Measurements from ENCODE around the gene KCNK10.
A peak's percentile ranks its signal among the peaks of the same experiment; 100 is the strongest.

KCNK10 gene

DNA sequence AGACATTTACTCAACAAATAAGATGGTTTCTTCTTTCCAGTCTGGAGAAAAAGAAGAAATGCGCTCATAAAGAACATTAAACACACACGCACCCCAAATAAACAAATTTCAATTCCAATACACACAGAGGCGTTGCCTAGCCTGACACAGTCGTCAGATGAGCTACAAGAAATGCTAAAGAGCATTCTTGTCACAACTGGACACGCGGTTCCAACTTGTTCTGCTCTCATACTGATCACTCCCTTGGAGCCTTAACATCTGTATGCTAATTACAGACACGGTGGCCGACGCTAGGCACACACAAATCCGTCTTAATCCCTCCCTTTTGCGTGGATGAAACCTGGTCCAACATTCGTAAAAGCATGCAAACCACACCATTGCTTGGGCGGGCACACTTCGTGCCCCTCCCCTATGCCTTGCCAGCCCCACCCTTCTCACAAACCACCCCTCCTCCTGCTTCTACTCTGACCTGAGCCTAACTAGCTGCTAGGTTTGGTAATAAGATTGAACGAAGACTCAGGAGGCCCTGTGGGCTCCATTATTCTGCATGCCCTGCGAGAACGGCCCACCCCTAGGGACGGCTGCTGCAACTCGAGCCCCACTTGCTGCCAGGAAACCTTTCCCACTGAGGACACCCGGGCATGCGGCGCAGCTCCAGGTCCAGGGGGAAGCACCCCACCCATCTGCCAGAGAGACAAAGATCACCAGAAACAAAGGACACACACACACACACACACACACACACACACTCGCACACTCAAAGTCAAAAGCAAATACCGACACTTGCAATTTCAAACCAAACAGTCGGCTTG is 1.2 kb downstream of the KCNK10 start:
- peak; percentile 19 for DNase-seq

DNA sequence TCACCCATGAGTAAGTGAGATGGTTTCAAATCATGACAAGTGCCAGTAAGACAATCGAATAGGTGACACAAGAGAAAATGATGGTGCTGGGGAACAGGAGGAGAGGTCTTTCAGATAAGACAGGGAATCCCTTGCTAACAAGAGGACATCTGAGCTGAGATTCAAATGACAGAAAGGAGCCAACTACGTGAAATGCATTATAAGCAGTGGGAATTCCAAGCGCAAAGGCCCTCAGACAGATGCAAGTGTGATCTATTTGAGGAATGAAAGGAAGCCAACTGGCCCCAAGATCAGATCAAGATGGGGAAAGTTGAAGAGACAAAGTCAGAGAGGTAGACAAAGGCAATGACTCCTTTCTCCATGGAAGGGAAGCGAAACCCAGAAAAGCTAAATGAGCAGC is 4.7 kb downstream of the KCNK10 start:
- DNase-seq, result no peak

DNA sequence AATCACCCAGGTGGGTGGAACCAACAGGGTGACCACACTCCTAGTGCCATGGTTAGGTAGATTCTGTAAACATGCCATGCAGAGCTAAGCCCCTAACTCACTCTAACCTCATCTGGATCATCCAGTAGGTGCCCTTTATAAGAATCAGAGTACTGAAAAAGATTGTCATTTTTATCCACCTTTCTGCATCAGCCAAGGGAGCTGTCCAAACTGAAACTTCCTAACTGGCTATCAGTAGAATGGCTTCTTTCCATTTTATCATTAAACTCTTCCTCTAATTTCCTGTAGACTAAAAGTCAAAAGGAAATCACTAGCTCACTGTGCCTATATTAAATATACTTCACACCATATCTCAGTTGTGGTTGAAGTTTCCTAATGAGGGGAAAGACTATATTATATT is 6.5 kb downstream of the KCNK10 start:
- no peak for DNase-seq

DNA sequence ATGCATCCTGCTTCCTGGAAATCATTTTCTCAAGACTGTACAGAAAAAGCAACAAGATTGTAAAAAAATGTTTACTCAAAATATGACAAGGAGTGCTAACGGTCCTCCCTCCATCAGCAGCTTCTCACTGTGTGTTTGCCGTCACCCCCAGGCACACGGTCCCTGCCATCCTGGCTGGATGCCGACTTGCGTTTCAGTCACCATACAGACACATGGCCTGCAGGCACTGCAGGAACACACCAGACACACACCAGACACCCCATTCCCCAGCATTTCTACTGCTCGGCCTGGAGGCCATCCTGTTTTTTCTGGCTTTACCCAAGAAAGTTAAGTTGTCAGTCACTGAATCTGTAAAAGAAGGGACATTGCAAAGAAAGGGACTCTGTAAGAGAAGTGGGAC is 10.8 kb downstream of the KCNK10 start:
- no peak for DNase-seq

DNA sequence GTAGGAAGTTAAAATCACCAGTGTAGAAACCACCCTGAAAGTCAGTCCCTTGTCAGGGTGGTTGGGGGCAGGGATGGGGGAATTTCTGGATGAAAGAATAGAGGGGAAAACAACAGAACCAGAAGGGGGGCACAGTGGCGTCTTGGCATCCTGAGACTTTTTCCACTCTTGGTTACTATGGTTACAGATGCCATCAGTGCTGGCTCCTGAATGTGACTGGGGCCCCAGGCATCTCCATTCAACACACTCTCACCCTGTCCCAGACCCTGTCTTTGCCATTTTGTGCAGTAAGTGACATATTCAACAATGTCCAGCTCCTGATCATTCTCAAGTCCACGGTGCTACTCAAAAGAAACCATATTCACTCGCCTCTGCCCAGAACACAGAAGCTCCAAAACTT is 11.3 kb downstream of the KCNK10 start:
- no peak for DNase-seq

DNA sequence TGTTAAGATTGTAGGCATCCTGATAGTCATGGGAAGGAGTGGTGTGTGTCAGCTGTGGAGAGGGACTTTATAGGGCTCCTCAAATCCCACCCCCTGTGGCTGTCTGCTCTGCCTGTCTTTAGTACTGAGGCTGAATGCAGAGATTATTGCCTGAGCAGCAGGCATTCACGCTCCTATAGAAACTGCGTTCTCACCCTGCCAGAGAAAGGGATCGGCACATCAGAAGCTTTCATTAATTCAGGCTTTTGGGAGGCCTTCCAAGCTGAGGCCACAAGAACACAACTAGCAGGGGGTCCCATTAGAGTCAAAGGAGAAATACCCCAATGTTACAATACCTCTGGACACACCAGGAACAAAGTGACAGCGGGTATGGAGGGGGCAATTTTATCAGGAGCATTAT is 12.6 kb downstream of the KCNK10 start:
- no peak for DNase-seq

DNA sequence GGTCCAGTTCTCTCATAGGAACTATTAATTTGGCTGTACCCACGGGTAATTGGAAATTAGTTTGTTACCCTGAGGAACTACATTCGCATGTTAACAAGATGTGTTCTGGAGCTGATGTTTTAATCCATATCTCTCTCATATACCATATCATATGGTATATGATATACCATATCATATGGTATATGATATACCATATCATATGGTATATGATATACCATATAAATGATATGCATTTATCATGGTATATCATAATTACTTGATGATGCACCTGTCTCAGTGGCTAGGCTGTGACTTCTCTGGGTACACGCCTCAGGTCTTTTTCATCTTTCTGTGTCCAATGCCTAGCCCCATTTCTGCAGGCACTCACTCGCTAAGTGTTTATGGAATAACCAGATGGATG is 13.0 kb downstream of the KCNK10 start:
- DNase-seq, result no peak

DNA sequence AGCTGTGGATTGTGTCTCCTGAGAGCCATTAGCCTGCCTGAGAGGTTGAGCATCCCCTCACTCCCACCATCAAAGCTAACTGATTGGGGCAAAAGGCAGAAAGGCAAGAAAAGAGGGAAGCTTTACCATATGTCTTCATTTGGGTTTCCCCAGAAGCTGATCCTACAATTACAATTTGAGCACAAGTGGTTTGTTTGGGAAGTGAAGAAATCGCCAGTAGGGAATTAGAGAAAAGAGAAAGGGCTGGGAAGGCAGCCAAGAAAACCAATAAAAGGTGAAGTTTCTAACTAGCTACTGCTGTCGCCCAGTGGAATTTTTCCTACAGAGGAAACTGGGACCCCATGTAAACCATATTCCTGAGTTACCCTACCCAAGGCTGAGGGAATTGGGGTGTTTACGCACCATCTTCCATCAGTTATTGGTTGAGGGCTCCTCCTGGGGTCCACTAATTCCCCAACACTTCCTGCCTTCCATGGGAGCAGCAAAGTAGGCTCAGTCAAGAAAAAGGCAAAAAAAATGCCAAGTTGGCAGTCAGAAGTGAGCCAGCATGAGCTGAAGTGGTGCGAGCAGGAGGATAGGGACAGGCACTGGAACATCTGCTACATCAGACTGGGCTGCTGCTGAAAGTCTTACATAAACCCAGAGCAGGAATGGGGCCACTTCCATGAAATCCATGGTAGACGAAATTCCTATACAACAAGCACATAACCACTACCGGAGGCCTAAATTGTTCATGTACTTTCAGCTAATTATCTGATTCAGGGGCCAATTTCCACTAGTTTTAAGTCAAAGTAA is 17.3 kb downstream of the KCNK10 start:
- no peak for DNase-seq

DNA sequence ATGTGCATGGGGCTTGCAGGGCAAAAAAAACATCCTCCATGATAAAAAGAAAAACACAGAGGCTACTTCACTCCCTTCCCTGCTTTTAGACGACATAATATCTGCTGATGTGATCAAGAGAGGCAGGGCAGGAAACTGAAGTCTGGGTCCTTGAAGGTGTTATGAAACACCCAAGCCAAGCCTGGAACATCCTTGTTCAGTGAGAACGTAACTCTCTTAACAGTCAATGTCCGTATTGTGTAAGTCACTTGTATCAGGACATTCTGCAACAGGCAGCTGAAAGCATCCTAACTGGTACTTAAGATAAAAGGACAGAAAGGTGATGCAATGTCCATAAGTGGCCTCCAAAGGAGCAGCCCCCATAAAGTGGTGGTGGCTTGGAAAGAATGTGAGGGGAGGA is 20.0 kb downstream of the KCNK10 start:
- DNase-seq, result no peak

DNA sequence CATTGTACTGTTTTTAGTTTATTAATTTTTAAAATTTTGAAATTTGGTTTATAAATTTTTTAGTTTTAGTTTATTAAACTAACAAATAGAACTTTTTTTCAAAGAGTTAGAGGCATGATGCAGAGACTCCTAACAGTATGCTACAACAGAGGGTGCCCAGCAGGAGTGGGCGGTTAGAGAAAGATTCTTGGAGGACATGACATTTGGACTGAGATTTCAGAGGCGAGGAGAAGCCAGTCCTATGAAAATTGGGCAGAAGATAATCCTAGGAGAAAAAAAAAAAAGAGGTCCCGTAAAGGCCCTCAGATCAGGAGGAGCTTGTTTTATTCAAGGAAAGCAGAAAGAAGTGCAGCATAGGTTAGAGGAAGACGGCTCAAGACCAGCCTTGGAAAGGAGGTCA is 21.7 kb downstream of the KCNK10 start:
- DNase-seq, result no peak

DNA sequence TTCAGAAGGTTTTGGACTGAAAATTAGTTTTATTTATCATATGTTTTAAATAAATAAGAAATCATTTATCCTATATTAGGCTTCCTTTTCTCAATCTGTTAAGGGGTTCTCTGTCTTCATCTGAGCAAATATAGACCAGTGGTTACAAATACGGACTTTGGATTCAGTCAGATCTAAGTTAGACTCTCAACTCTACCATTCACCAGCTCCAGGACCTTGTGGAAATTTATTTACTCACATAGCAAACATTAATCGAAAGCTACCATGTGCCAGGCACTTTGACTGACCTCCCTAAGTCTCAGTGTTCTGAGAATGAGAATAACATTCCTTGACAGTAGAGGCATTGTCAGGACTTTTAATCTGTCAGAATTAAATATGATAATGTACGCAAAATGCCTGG is 22.3 kb downstream of the KCNK10 start:
- DNase-seq, result no peak

DNA sequence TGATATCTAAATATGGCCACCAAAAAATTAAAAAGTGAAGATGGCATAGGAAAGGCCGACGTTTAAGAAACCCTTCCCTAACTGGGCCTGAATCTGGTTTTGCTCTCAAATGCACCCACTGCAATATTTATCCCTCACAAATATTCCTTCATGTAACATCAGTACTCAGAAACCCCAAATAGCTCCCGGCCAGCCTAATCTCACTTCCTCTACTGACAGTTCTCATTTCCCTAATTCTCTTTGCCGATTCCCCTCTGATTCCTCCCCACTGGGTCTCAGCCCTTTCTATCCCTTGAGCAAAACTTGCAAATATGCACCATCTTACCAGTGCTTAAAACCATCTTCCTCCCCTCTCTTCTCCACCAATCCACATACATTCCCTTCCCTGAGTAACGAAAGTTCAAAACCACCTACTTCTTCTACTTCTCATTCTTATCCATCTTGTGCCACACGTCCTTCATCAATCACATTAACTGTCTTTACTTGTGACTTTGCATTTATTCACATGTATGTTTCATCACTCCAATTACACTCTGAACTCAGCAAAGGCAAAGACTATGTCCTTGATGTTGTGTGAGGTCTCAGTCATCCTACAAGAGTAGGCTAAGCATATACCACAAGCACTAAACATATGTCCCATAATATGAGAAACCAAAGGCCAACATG is 23.1 kb downstream of the KCNK10 start:
- no peak for DNase-seq

DNA sequence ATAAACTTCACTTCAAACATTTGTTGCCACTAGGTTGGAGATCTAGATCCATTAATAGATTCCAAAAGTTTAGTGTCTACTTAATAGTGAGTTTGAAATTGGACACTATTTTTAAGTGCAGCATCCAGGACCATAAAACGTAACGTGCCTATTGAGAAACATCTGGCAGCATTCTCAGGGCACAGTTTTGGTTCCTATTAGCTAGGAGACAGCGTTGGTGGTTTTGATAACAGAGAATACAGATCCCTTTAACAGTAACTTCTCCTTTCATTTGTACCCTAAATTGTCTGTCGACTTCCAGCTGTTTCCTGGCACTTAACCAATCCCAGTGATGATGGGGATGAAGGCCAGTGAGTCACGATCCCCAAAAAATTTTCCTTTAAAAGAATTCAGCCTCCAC is 25.8 kb downstream of the KCNK10 start:
- DNase-seq, result no peak

DNA sequence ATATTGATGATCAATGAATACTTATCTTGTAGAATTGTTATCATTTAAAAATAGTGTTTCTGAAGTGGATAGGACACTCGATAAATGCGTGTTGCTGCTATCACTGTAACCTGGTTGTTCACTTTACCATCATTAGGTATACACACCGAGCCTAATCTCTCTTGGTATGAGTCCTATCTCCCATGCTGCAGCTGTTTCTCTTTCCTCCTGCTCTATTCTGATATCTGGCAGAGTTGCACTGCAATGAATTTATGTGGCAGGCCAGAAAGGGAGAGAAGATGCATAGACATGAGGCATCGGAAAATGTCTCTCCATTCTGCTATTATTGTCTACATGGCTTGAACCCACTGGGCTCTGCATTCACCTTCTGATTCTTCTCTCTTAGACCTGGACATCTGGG is 26.7 kb downstream of the KCNK10 start:
- no peak for DNase-seq

DNA sequence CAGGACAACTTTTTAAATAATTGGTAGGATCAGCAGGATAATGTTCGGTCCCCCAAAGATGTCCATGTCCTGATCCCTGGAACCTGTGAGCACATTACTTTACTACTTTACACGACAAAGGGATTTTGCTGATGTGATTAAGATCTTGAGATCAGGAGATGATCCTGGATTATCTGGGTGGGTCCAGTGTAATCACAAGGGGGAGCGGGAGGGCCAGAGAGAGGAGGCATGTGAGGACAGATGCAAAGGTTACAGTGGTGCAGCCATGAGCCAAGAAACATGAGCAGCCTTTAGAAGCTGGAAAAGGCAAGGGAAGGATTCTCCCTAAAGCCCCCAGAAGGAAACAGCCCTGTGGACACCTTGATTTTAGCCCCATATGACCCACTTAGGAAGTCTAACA is 33.1 kb downstream of the KCNK10 start:
- no peak for DNase-seq

DNA sequence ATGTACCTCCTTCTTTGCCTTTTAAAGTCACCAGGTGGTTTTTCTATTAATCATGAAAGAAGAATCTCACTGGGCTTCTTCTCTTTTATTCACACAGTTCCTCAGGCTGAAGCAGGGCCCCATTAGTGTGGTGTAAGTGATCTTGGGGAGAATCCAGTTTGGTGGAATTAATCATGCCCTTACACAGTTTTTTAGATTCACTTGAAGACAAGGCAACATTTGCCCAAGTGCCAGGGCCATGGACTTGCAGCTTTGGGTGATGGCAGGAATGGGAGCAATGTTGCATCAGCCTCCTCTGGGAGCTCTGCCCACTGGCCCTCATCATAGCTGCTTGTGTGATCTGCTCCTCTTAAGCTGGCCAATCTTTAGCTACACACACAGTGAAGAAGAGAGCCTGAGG is 33.8 kb downstream of the KCNK10 start:
- DNase-seq, result no peak

DNA sequence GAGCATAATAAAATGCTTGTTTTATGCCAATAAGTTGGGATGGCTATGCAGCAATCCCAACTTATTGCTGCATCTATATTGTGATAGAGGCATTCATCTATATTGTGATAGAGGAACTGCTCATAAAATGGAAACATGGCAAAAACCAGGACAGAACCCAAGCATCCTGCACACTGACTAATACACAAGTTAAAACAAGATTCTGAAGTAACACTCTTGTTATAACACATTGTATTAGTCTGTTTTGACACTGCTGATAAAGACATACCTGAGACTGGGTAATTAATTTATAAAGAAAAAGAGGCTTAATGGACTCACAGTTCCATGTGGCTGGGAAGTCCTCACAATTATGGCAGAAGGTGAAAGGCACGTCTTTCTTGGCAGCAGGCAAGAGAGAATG is 36.8 kb downstream of the KCNK10 start:
- no peak for DNase-seq

DNA sequence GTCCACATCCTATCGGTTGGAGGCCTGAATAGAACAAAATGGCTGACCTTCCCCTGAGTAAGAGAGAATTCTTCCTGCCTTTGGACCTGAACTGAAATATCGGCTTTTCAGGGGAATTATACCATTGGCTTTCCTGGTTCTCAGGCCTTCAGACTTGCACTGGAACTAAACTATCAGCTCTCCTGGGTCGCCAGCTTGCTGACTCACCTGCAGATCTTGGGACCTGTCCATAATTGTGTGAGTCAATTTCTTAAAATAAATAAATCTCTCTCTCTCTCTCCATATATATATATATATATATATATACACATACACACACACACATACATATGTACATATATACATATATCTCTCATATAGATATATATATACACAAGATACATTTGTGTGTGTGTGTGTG is 41.6 kb downstream of the KCNK10 start:
- no peak for DNase-seq

DNA sequence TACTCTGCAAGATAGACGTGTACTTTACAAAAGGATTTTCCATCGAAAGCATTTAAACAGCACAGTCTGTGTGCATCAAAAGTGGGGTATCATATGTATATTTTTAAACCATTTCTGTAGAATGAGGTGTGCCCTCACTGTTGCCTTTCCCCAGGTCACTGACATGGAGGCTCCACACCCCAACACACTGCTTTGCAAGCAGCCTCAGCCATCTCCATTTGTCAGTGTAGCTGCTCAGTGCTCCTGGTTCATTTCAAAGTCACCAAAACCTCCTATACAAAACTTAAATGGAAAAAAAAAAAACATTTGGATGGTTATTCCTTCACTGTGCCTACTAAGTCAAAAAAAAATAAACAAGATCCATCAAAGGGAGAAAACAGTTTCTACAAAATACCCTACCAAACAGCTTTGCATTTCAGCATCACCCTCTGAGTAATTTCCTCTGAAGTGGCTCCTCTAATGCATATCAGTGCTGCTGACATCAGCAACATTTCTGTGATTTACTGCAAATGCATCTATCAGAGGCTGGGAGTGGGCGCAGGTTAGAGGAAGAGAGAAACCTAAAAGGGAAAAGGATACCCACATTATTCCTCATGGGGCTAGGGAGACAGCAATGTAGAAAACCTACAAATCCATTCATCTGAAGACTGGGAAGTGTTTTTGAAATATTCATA is 46.0 kb downstream of the KCNK10 start:
- DNase-seq, result no peak

DNA sequence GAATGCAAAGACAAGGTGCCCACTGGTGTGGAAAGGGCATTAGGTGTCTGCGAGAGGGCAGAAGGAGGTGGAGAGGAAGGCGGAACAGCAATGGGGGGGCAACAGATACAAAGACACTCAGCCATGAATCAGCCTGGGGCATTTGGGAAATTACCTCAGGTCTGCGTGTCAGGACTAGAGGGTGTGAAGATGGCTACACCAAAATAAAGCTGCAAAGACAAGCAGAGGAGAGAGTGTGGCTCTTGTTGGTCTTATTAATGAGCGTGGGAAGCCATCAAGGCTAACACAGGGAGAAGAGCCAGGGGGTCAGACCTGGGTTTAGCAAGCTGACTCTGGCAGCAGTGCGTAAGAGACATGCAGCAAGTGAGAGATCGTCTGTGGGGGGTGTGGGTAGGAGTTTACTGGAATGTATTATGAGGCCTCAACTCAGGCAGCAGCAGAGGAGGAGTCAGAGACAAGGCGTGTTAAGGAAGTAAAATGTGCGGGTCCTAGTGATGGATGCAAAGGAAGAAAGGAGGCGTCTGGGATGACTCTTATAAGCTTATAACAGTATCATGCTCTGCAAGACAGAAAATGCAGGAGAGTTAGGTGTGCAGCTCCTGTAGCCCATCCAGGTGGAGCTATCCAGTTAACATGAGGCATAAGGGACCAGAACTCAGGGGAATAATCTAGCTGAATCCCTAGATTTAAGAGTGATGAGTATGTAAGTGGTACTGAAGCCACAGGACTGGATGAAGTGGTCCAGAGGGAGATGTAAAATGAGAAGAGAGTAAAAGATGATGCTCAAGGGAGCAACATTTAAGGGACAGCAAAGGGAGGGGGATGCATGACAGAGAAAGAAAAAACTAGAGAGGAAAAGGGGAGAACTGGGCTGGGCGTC is 50.4 kb downstream of the KCNK10 start:
- DNase-seq, result no peak

DNA sequence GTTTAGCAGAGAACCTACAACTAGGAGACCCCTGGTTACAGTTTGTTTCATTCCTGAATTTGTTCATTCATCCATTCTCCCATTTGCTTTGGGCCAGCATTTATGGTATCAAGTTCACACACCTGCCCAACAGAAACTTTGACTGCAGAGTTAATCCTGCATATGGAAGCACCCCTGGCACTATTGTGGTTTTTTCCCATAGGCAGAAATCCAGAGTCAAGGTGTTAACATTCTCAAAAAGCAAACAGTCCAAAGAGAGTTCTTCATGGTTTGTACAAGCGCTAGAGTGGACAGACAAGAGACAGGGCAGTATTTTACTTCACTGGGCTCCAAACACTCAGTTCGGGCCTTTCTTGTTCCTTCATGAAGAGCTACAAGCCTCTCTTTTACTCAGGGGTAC is 51.9 kb downstream of the KCNK10 start:
- no peak for DNase-seq

DNA sequence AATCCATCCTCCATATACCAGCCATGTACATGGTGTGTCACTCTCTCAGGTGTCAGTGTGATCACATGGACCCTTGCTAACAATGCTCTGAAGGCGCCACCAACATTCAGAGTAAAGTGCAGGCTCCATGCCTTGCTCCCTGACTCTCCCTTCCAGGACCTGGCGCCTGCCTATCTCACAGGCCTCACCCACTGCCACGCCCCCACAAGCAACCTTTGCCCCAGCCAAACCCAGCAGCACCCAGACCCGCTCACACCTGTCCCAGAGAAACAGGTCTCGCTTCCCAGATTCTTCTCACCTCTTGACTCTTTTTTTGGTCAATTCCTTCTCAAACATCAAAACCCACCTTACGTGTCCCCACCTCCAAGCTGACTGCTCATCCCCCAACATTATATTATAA is 52.3 kb downstream of the KCNK10 start:
- no peak for DNase-seq
